K562 (cell line): ENCODE data around the gene TOMM40L. TPM values are rescaled to one million over a fixed set of nuclear protein-coding genes. Genes with fewer than 3 reads are reported as not detected.

Source experiments
- KAT2B ChIP-seq: IDR thresholded peaks from one replicate; pipeline ENCODE4 v1.6.1; 2012; ENCODE audit warnings: low read depth, mild to moderate bottlenecking, control low read depth, inconsistent platforms, low read length, moderate library complexity
- NR3C1 ChIP-seq: sonication (generic); formaldehyde crosslinking; IDR thresholded peaks from 2 replicates; pipeline ENCODE4 v1.8.1; 2022; ENCODE audit warnings: missing genetic modification reagents
- POLR2AphosphoS2 ChIP-seq: IDR thresholded peaks from 2 replicates; pipeline ENCODE4 v1.6.1; 2012; ENCODE audit warnings: low read length, improper control_type of control experiment
- POLR2B ChIP-seq: fragments of 450-650 bp; IDR thresholded peaks from 2 replicates; pipeline ENCODE4 v1.6.1; 2018; ENCODE audit warnings: low read depth; ENCODE audit not compliant: partially characterized antibody
- PYGO2 ChIP-seq: fragments of 450-650 bp; IDR thresholded peaks from 2 replicates; pipeline ENCODE4 v1.6.1; 2016; ENCODE audit warnings: mild to moderate bottlenecking, missing genetic modification characterization, moderate library complexity, missing compliant biosample characterization
- RBM14 ChIP-seq: fragments of 200-400 bp; formaldehyde crosslinking; IDR thresholded peaks from 2 replicates; pipeline ENCODE4 v1.6.1; 2018; ENCODE audit warnings: low read depth, mild to moderate bottlenecking, low read length, moderate library complexity, borderline replicate concordance; ENCODE audit not compliant: insufficient read depth
- SMAD4 ChIP-seq: fragments of 250-450 bp; sonication (Bioruptor Pico); conservative IDR thresholded peaks from 2 replicates; pipeline ENCODE4 v1.8.0; 2021; ENCODE audit warnings: inconsistent platforms, mild to moderate bottlenecking, moderate library complexity
- TAF1 ChIP-seq: IDR thresholded peaks from 2 replicates; pipeline ENCODE4 v1.6.1; 2011; ENCODE audit warnings: mild to moderate bottlenecking, low read length, moderate library complexity; ENCODE audit not compliant: insufficient read depth, control insufficient read depth, severe bottlenecking; ENCODE audit errors: extremely low read depth
- TCF7 ChIP-seq: sonication (generic); IDR thresholded peaks from 2 replicates; pipeline ENCODE4 v1.6.1; 2016; ENCODE audit warnings: antibody characterized with exemption, borderline replicate concordance
- ZNF696 ChIP-seq: fragments of 250-450 bp; sonication (Bioruptor Pico); conservative IDR thresholded peaks from 2 replicates; pipeline ENCODE4 v1.4.0; 2020; ENCODE audit warnings: mild to moderate bottlenecking, moderate library complexity
- ZSCAN29 ChIP-seq: fragments of 450-650 bp; IDR thresholded peaks from 2 replicates; pipeline ENCODE4 v1.6.1; 2017
- polyA plus RNA-seq, 8 experiments: library from polyadenylated mRNA; depleted of rRNA in 4 of 8; stranded (reverse) in 5 of 8; unstranded in 3 of 8; fragments of >200 nt; fragmentation: Nextera tagmentation in 2 of 8; fragmentation: Illumina TruSeq in 1 of 8; extraction: Ambion mirVana in 2 of 8; extraction: Trizol in 1 of 8; gene quantifications; 2 replicates each; pipeline versions ENCODE4 v1.2.1 to v1.2.3, GENCODE V29; 2011 to 2014; ENCODE audit warnings: inconsistent platforms in 1 of 8, missing spikeins in 1 of 8
- total RNA-seq, 7 experiments: library from RNA; depleted of rRNA in 6 of 7; stranded (reverse); fragments of >200 nt in 6 of 7; fragmentation: Illumina TruSeq in 2 of 7; extraction: Trizol in 2 of 7; gene quantifications; 2 replicates each; pipeline versions ENCODE4 v1.2.1 to v1.2.3, GENCODE V29; 2011 to 2021; ENCODE audit warnings: low replicate concordance in 1 of 7
- TF ChIP-seq, protein P1 (sequence below), 3 experiments: fragments of 200-800 bp in 1 of 3; sonication (Bioruptor generic) in 1 of 3; sonication (generic) in 1 of 3; formaldehyde crosslinking in 1 of 3; IDR thresholded peaks; 2 replicates each; pipeline versions ENCODE4 v1.6.1 to v1.8.0; 2016 to 2022; ENCODE audit warnings: mild to moderate bottlenecking in 2 of 3, missing compliant biosample characterization in 2 of 3, missing genetic modification characterization in 2 of 3, missing genetic modification reagents in 1 of 3
- TF ChIP-seq, protein P2 (sequence below): conservative IDR thresholded peaks from 2 replicates; pipeline ENCODE4 v1.6.1; 2011; ENCODE audit warnings: low read depth, mild to moderate bottlenecking, low read length; ENCODE audit not compliant: control insufficient read depth
- TF ChIP-seq, protein P3 (sequence below): fragments of 450-650 bp; conservative IDR thresholded peaks from 2 replicates; pipeline ENCODE4 v1.6.1; 2016; ENCODE audit warnings: missing genetic modification characterization, low read depth, mild to moderate bottlenecking, missing compliant biosample characterization, moderate library complexity
- TF ChIP-seq, protein P4 (sequence below), 2 experiments: fragments of 450-650 bp; IDR thresholded peaks; 2 replicates each; pipeline ENCODE4 v1.6.1; 2018; ENCODE audit warnings: mild to moderate bottlenecking in 2 of 2, low read depth in 1 of 2; ENCODE audit not compliant: partially characterized antibody in 2 of 2
- TF ChIP-seq, protein P5 (sequence below): fragments of 450-650 bp; IDR thresholded peaks from 2 replicates; pipeline ENCODE4 v1.6.1; 2014; ENCODE audit warnings: low read depth, mild to moderate bottlenecking, moderate library complexity, borderline replicate concordance

TOMM40L gene
- total and polyA plus RNA-seq, 9 of the 15 experiments (the other 6 are each of a cell fraction or from before 2014, with no cell fraction given) = 9.6 to 33.6 (median 25.2) TPM

DNA sequence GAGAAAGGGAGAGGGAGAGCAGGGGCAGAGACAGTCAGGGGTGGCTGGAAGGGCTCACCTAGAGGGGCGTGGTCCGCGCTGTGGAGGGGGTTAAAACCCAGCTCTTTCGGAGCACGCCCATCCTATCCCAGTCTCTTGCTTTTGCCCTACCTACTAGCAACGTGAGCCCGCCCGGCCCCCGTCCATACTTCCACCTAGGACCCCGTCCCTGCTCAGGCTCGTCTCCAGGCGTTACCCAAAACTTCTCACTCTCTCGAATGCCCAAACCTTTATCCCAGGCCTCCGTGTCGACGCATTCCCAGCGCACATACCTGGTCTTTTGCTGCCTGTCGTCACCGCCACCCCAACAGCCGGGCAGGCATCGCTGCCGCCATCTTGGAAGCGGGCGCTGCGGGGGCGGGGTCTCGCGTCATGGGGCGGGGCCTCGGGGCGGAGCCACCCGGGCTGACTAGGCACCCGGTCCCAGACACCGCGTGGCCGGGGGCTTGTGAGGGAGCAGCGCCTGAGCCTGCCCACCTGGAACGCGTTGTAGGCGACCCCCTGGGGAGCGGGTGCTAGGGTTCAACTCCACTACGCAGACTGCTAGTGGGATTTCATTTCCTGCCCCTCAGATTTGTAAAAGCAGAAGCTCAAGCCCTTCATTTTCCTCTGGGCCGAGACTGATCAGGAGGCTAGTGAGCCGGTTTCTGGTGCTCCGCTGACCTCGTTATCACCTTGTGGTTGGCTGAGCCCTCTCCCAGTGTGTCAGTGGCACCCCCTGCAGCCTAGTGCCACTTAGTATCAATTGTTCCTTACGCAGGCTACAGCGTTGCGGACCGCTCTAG, 48.5 kb upstream of the TOMM40L start, which contains the start of gene B4GALT3 (continued):
- TF ChIP-seq, protein P1, sequence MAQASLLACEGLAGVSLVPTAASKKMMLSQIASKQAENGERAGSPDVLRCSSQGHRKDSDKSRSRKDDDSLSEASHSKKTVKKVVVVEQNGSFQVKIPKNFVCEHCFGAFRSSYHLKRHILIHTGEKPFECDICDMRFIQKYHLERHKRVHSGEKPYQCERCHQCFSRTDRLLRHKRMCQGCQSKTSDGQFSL (CRISPR knock-in tag; IDR thresholded peaks at IDR 0.05) = 0 out of 2 replicates have a peak, but pooled peaks have one; percentile 13
- TF ChIP-seq, protein P1 (tag; IDR thresholded peaks at IDR 0.05) = no peak
- peak; percentile 79 for TF ChIP-seq TAF1
- TF ChIP-seq, protein P2, sequence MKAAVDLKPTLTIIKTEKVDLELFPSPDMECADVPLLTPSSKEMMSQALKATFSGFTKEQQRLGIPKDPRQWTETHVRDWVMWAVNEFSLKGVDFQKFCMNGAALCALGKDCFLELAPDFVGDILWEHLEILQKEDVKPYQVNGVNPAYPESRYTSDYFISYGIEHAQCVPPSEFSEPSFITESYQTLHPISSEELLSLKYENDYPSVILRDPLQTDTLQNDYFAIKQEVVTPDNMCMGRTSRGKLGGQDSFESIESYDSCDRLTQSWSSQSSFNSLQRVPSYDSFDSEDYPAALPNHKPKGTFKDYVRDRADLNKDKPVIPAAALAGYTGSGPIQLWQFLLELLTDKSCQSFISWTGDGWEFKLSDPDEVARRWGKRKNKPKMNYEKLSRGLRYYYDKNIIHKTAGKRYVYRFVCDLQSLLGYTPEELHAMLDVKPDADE = no peak
- TF ChIP-seq KAT2B = no peak
- TF ChIP-seq RBM14 = no peak
- peak; percentile 45; the same call in 1 of the 2 replicates for TF ChIP-seq POLR2AphosphoS2
- no peak; the same call in 1 of the 2 replicates for TF ChIP-seq NR3C1 (CRISPR knock-in tag)
- 0 out of 2 replicates have a peak, but pooled peaks have one; percentile 57 for TF ChIP-seq ZSCAN29
- TF ChIP-seq, protein P3, sequence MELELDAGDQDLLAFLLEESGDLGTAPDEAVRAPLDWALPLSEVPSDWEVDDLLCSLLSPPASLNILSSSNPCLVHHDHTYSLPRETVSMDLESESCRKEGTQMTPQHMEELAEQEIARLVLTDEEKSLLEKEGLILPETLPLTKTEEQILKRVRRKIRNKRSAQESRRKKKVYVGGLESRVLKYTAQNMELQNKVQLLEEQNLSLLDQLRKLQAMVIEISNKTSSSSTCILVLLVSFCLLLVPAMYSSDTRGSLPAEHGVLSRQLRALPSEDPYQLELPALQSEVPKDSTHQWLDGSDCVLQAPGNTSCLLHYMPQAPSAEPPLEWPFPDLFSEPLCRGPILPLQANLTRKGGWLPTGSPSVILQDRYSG (tag) = 0 out of 2 replicates have a peak, but pooled peaks have one; percentile 57
- peak; percentile 90 for TF ChIP-seq SMAD4 (CRISPR knock-in tag)
- no peak for TF ChIP-seq ZNF696 (CRISPR knock-in tag)
- TF ChIP-seq, protein P4, sequence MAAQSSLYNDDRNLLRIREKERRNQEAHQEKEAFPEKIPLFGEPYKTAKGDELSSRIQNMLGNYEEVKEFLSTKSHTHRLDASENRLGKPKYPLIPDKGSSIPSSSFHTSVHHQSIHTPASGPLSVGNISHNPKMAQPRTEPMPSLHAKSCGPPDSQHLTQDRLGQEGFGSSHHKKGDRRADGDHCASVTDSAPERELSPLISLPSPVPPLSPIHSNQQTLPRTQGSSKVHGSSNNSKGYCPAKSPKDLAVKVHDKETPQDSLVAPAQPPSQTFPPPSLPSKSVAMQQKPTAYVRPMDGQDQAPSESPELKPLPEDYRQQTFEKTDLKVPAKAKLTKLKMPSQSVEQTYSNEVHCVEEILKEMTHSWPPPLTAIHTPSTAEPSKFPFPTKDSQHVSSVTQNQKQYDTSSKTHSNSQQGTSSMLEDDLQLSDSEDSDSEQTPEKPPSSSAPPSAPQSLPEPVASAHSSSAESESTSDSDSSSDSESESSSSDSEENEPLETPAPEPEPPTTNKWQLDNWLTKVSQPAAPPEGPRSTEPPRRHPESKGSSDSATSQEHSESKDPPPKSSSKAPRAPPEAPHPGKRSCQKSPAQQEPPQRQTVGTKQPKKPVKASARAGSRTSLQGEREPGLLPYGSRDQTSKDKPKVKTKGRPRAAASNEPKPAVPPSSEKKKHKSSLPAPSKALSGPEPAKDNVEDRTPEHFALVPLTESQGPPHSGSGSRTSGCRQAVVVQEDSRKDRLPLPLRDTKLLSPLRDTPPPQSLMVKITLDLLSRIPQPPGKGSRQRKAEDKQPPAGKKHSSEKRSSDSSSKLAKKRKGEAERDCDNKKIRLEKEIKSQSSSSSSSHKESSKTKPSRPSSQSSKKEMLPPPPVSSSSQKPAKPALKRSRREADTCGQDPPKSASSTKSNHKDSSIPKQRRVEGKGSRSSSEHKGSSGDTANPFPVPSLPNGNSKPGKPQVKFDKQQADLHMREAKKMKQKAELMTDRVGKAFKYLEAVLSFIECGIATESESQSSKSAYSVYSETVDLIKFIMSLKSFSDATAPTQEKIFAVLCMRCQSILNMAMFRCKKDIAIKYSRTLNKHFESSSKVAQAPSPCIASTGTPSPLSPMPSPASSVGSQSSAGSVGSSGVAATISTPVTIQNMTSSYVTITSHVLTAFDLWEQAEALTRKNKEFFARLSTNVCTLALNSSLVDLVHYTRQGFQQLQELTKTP (IDR thresholded peaks at IDR 0.05; ENCODE audit: low read depth in 1 of 2, partially characterized antibody in 2 of 2) = no peak
- 0 out of 2 replicates have a peak, but pooled peaks have one; percentile 25 for TF ChIP-seq TCF7
- TF ChIP-seq, protein P5, sequence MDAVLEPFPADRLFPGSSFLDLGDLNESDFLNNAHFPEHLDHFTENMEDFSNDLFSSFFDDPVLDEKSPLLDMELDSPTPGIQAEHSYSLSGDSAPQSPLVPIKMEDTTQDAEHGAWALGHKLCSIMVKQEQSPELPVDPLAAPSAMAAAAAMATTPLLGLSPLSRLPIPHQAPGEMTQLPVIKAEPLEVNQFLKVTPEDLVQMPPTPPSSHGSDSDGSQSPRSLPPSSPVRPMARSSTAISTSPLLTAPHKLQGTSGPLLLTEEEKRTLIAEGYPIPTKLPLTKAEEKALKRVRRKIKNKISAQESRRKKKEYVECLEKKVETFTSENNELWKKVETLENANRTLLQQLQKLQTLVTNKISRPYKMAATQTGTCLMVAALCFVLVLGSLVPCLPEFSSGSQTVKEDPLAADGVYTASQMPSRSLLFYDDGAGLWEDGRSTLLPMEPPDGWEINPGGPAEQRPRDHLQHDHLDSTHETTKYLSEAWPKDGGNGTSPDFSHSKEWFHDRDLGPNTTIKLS = peak; percentile 59
- TF ChIP-seq PYGO2 (tag) = no peak
- peak; percentile 91 for TF ChIP-seq POLR2B
